ENCODE data around the gene FRMD8.

The FRMD8 gene

GRCh38 chr11:65414776-65415498 lies 28.5 kb downstream of the FRMD8 start:
- no peak for DNase-seq (ENCODE audit: low read depth)

- DNase-seq (ENCODE audit: low read depth): no peak
These were observed 29.3 kb downstream of the FRMD8 start for GRCh38 chr11:65415499-65416340.

- peak; percentile 35 for DNase-seq (ENCODE audit: low read depth)
These were observed 29.9 kb downstream of the FRMD8 start for GRCh38 chr11:65416341-65416824.

GRCh38 chr11:65416841-65417701 lies 30.6 kb downstream of the FRMD8 start:
- DNase-seq (ENCODE audit: low read depth): no peak

GRCh38 chr11:65417702-65418430 lies 31.4 kb downstream of the FRMD8 start:
- no peak for DNase-seq (ENCODE audit: low read depth)

- DNase-seq (ENCODE audit: low read depth): no peak
These were observed 31.9 kb downstream of the FRMD8 start for GRCh38 chr11:65418431-65418680.

GRCh38 chr11:65418681-65419459 lies 32.4 kb downstream of the FRMD8 start:
- peak; percentile 95 for DNase-seq (ENCODE audit: low read depth)

GRCh38 chr11:65419460-65419771 lies 33.0 kb downstream of the FRMD8 start:
- DNase-seq (ENCODE audit: low read depth): no peak

GRCh38 chr11:65419772-65420481 lies 33.5 kb downstream of the FRMD8 start:
- peak; percentile 60 for DNase-seq (ENCODE audit: low read depth)

GRCh38 chr11:65420506-65420905 lies 34.1 kb downstream of the FRMD8 start:
- DNase-seq (ENCODE audit: low read depth): no peak

GRCh38 chr11:65420979-65421793 lies 34.7 kb downstream of the FRMD8 start:
- peak; percentile 96 for DNase-seq (ENCODE audit: low read depth)

GRCh38 chr11:65421794-65422632 lies 35.6 kb downstream of the FRMD8 start:
- DNase-seq (ENCODE audit: low read depth): peak; percentile 85

GRCh38 chr11:65422633-65423515 lies 36.4 kb downstream of the FRMD8 start, which contains the start of gene NEAT1:
Gene NEAT1 (plus strand): TSS chr11:65422798.
- peak; percentile 86 for DNase-seq (ENCODE audit: low read depth)

- no peak for DNase-seq (ENCODE audit: low read depth)
These were observed 37.2 kb downstream of the FRMD8 start for GRCh38 chr11:65423516-65424204.

GRCh38 chr11:65424205-65425104 lies 38.0 kb downstream of the FRMD8 start:
- DNase-seq (ENCODE audit: low read depth): peak; percentile 29
